GM12873 (cell line): Measurements from ENCODE around the gene YARS1.

Experiments
- TF ChIP-seq, protein P1 (sequence below): IDR thresholded peaks from 2 replicates; pipeline ENCODE4 v1.5.1; 2012; ENCODE audit warnings: low read depth, mild to moderate bottlenecking, moderate library complexity, low read length, control low read depth; ENCODE audit not compliant: insufficient read depth; ENCODE audit errors: missing control alignments

Gene YARS1

DNA sequence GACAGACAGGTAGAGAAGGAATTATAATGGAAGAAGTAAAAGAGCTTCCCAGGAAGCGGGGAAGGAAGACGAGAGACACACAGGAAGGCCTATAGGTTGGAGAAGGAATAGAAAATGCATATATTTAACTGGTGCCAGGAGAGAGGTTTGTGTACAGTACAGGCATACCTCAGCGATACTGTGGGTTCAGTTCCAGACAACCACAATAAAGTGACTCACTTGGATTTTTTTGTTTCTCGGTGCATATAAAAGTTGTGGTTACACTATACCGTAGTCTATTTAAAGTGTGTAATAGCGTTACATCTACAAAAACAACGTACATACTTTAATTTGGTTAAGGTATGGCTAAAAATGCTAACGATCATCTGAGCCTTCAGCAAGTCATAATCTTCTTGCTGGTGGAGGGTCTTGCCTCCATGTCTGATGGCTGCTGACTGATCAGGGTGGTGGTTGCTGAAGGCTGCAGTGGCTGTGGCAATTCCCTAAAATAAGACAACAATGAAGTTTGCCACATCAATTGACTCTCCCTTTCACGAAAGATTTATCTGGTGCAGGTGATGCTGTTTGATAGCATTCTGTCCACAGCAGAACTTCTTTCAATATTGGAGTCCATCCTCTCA lies 16.0 kb downstream of the YARS1 start:
- TF ChIP-seq, protein P1, sequence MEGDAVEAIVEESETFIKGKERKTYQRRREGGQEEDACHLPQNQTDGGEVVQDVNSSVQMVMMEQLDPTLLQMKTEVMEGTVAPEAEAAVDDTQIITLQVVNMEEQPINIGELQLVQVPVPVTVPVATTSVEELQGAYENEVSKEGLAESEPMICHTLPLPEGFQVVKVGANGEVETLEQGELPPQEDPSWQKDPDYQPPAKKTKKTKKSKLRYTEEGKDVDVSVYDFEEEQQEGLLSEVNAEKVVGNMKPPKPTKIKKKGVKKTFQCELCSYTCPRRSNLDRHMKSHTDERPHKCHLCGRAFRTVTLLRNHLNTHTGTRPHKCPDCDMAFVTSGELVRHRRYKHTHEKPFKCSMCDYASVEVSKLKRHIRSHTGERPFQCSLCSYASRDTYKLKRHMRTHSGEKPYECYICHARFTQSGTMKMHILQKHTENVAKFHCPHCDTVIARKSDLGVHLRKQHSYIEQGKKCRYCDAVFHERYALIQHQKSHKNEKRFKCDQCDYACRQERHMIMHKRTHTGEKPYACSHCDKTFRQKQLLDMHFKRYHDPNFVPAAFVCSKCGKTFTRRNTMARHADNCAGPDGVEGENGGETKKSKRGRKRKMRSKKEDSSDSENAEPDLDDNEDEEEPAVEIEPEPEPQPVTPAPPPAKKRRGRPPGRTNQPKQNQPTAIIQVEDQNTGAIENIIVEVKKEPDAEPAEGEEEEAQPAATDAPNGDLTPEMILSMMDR, result no peak

DNA sequence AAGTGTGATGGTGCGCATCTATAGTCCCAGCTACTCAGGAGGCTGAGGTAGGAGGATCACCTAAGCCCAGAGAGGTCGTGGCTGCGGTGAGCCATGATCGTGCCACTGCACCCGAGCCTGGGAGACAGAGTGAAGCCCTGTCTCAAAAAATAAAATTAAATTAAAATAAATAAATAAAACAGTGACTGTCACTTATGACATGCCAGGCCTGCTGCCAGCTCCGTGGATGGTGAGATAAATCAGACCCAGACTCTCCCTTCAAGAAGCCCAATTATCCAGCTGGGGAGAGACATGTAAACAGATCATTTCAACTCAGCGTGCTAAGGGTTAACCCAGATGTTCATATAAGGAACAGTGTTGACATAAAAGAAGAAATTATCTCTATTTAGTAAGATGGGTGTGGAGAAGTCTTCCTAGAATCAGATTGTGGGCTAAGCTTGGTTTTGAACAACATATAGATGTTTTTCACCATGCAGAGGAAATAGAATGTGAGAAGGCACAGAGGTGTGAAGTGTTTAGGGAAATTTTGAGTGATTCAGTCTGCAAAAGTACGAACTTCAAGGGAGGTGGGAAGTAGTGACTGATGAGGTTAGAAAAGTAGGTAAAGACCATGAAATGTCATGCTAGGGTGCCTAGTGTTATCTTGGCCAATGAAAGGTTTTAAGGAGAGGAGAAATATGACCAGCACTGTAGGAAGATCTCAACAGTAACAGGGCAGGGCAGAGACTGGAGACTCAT lies 18.3 kb downstream of the YARS1 start:
- TF ChIP-seq, protein P1, result no peak

DNA sequence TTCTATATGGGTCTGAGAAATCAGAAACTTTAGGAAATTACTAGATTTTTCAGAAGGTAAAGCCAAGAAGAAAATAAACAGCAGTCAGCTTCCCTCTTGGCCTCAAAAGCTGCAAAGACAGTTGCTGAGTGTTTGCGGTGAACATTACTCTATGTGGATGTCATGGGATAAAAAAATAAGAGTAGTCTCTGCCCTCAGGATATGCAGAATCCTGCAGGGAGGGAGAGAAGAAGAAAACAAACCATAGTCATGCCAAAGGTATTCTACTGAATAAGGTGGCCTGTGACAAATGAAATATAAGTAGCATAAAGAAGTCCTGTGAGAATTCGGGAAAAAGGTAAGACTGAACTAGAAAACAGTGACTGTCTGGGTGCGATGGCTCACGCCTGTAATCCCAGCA lies 19.0 kb downstream of the YARS1 start:
- TF ChIP-seq, protein P1, result no peak

DNA sequence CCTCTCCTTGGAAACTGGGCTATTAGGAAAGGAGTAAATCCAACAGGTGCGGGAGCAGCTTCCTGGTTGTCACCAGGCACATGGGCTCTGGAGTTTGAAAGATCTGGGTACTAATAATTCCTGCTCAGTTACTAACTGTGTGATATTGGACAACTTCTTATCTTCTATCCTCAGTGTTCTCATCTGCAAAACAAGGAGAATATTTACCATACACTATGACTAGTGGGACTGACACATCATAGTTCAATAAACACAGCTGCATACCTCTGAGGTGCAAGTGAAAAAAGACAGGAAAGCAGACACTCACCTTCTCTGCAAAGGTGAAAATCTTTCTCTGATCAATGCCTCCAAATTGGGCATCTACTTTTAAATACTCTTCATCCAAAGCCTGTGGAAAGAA lies 19.7 kb downstream of the YARS1 start:
- TF ChIP-seq, protein P1, result no peak

DNA sequence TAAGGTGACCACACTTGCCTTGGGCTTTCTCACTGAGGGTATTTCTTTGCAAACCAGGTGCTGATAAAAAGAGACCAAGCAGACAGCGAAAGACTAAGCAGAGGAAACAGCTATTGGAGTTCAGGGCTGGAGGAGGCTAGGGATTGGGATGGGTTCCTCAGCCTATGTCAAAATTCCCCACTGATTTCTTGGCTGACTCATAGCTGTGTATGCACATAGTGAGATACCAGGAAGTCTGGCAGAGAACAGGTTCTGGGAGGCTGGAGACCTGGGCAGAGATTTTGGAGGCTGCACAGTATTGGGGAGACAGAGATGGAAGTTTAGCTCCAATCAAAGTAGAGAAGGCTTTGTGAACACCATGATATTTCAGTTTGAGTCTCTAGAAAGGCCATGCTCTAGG lies 25.3 kb downstream of the YARS1 start:
- TF ChIP-seq, protein P1, result no peak

DNA sequence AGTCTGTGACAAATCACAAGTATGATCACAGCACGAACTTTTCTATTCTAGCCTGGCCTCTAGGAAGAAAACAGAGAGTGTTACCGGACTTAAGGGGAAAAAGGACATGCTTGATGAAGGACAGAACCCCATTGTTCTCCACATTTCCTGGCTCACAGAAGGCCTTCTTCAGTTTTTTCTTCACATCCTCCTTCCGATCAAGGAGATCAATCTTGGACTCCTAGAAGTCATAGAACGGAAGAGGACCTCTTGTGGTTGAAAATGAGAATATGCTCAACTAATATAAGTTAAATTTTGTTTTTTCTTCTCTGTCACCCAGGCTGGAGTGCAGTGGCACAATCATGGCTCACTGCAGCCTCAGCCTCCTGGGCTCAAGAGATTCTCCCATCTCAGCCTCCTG lies 30.3 kb downstream of the YARS1 start:
- TF ChIP-seq, protein P1, result peak; percentile 41

DNA sequence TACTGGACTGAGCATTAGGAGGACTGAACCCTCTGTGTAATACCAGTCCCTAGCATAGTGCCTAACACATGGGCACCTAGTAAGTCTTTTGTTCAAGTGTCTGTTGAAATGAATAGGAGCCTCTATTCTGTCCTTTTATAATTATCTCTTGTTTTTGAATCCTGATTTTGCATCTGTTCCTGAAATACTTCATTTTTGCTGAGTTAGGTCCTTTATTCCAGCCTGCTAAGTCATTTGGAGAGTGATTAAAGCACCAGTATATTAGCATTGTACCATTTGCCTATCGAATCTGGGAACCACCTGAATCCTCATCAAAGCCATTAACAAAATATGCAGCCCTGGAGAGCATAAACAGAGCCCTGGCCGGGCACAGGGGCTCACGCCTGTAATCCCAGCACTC lies 32.3 kb downstream of the YARS1 start:
- TF ChIP-seq, protein P1, result no peak
